Small intestine (tissue), 7 donors: ENCODE measurements around the gene DENND6A. TPM values are rescaled to one million over a fixed set of nuclear protein-coding genes. Genes with fewer than 3 reads are reported as not detected.

Experiments used
- DNase-seq, 2 donors: peaks; one replicate each; pipeline versions ENCODE4 v3.0.0 to v3.0.0-alpha.2; 2013
- FAIRE-seq: peaks from 2 replicates; lab custom pipeline; 2012; peaks lifted over from hg19 to GRCh38; lab: Jason Lieb, UNC
- H3K27ac ChIP-seq, 3 donors: one replicate each; pipeline ENCODE4 v1.5.1; 2013; ENCODE audit warnings: low read length in 2 of 3, mild to moderate bottlenecking in 2 of 3, control low read depth in 1 of 3, inconsistent platforms in 1 of 3, low read depth in 1 of 3, moderate library complexity in 1 of 3
- H3K27me3 ChIP-seq, 3 donors: one replicate each; pipeline ENCODE4 v1.6.1; 2013; ENCODE audit warnings: low read length in 3 of 3, inconsistent platforms in 1 of 3; ENCODE audit not compliant: control insufficient read depth in 3 of 3, insufficient read depth in 3 of 3
- H3K36me3 ChIP-seq, 3 donors: one replicate each; pipeline ENCODE4 v1.6.1; 2013; ENCODE audit warnings: low read length in 3 of 3, inconsistent platforms in 1 of 3, low read depth in 1 of 3, mild to moderate bottlenecking in 1 of 3, moderate library complexity in 1 of 3; ENCODE audit not compliant: control insufficient read depth in 3 of 3, insufficient read depth in 2 of 3
- H3K4me1 ChIP-seq, 3 donors: one replicate each; pipeline ENCODE4 v1.6.1; 2013; ENCODE audit warnings: low read length in 2 of 3, inconsistent platforms in 1 of 3, low read depth in 1 of 3, mild to moderate bottlenecking in 1 of 3, moderate library complexity in 1 of 3; ENCODE audit not compliant: control insufficient read depth in 3 of 3, insufficient read depth in 2 of 3
- H3K4me3 ChIP-seq, 3 donors: one replicate each; pipeline ENCODE4 v1.5.1; 2013; ENCODE audit warnings: low read length in 3 of 3, control low read depth in 1 of 3, inconsistent platforms in 1 of 3, low read depth in 1 of 3, mild to moderate bottlenecking in 1 of 3, moderate library complexity in 1 of 3
- H3K9me3 ChIP-seq, 2 donors: one replicate each; pipeline ENCODE4 v1.6.1; 2013; ENCODE audit warnings: low read depth in 1 of 2, low read length in 1 of 2; ENCODE audit not compliant: control insufficient read depth in 2 of 2, insufficient read depth in 1 of 2
- WGBS, 3 donors: extraction: QIAGEN DNeasy Blood & Tissue Kit; methylation state at CpG; one replicate each; pipeline ENCODE4 v1.1.7; 2013; 5-methylcytosine and 5-hydroxymethylcytosine counted together
- polyA plus RNA-seq, 4 donors: library from polyadenylated mRNA; stranded (reverse) in 3 of 4; unstranded in 1 of 4; fragments of 200-250 nt in 3 of 4; fragments of 120-200 nt in 1 of 4; gene quantifications; one replicate each; pipeline versions ENCODE4 v1.2.1 to v1.2.3, GENCODE V29; 2013
- donor health status: healthy with polysubstance abuse.
- donor health status: control.
- donor health status: control.
- donor health status: Bipolar disorder and iron deficiency.
- donor health status: healthy.

Gene DENND6A
- polyA plus RNA-seq, 4 donors, result 6.9 to 17.6 (median 7.8) TPM

- no peaks in the 10 kb centered on the region for H3K9me3 ChIP-seq
- no peaks in the 10 kb centered on the region for H3K4me1 ChIP-seq
- no peak for DNase-seq
- no peak overlapping the region for H3K27ac ChIP-seq
- peaks cover 0 to 15% (median 2%) of the 10 kb centered on the region in 3 donors for H3K36me3 ChIP-seq
- no peaks in the 10 kb centered on the region for H3K27me3 ChIP-seq
- H3K4me3 ChIP-seq, result no peak overlapping the region
- 94 to 97% (median 94%) methylated on average over 4 of the region's 4 CpGs for WGBS, 3 donors
- no peak for FAIRE-seq
Observed at GRCh38 chr3:57673156-57673555, 19.7 kb downstream of the DENND6A start.

DNA sequence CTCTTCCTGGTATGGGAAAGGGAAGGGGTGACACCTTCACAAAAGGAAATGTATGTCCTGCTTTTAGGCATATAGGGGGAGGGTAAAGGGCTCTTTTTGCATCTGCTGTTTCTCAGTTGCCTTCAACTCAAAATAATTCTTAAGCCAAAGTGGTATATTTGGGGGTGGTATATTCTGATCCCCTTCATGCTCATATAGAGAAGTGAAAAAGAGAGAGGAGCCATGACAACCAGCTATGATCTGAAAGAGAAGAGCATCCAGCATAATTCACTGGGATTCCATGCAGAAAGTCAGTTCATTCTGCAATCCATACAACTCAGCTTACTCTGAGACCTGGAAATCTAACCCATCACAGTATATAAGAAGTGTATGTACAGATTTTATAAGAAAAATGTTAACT is 22.3 kb downstream of the DENND6A start:
- DNase-seq (no peak), FAIRE-seq (no peak)
- Histone ChIP-seq H3K9me3 (no peaks in the 10 kb centered on the region), H3K27me3 (no peaks in the 10 kb centered on the region), H3K36me3 (peaks cover 0 to 13% (median 2%) of the 10 kb centered on the region in 3 donors), H3K4me3 (no peak overlapping the region), H3K4me1 (no peaks in the 10 kb centered on the region), H3K27ac (no peak overlapping the region)

- H3K4me3 ChIP-seq, result no peak overlapping the region
- no peaks in the 10 kb centered on the region for H3K4me1 ChIP-seq
- FAIRE-seq (peak; percentile 71), DNase-seq (no peak)
- no peaks in the 10 kb centered on the region for H3K27me3 ChIP-seq
- no peak overlapping the region for H3K27ac ChIP-seq
- peaks cover 10 to 22% (median 11%) of the 10 kb centered on the region in 3 donors for H3K36me3 ChIP-seq
- no peaks in the 10 kb centered on the region for H3K9me3 ChIP-seq
Observed at GRCh38 chr3:57661404-57661803, 31.5 kb downstream of the DENND6A start.

DNA sequence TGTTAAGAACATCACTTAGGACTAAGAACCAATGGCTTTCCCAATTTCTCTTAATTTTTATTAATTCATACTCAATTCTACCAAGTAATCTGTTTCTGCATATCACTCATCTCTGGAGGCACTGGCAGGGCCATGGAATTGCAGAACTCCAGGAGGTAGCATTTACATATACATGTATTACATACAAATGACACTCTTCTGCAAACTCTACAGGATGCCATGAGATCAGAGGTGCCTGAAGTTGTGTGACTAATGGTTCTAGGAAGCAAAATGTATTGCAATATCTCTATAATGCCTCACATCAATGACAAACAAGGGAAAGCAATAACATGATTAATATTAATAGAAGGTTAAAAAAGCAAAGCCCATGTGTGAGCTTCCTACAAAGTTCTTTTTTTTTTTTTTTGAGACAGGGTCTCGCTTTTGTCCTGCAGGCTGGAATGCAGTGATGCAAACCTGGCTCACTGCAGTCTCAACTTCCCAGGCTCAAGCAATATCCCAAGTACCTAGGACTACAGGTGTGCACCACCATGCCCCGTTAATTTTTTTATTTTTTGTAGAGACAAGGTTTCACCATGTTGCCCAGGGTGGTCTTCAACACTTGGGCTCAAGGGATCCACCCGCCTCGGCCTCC is 33.0 kb downstream of the DENND6A start:
- Histone ChIP-seq H3K27ac (no peak overlapping the region), H3K9me3 (no peaks in the 10 kb centered on the region), H3K36me3 (peaks cover 10 to 25% (median 11%) of the 10 kb centered on the region in 3 donors), H3K4me3 (no peak overlapping the region), H3K4me1 (no peaks in the 10 kb centered on the region), H3K27me3 (no peaks in the 10 kb centered on the region)
- whole genome bisulfite sequencing, 3 donors, result 89 to 98% (median 92%) methylated on average over 4 of the region's 4 CpGs
- FAIRE-seq (no peak), DNase-seq (no peak)

DNA sequence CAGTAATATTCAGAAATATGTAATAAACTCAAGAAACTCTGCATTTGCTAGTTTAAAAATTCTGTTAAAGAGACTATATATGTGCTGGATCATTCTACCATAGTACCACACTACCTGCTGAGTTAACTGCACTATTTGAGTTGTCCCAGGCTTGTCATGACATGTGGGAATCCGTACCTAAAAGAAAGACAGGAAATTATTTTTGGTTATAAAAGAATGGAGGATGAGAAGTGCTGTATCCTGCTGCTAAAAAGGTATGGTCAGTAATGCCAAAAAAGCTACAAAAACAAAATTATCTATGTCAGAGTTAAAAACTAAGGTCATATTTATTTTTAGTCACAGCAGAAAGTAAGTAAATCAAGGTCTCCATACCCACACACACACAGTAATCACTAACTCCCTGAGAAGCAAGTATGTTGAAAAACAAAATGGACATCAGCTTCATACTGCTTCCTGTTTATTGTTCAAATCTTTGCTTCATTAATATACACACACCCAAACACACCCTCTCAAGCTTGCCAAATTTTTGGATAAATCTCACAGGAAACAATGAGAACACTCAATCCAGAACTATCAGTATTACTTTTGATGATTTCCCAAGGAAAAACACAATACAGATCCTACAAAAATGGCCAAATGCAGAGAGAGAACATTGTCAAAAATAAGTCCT is 33.7 kb downstream of the DENND6A start:
- Histone ChIP-seq H3K27ac (peak overlapping the region in 1 of 3 donors; percentile 44), H3K27me3 (no peaks in the 10 kb centered on the region), H3K9me3 (no peaks in the 10 kb centered on the region), H3K4me1 (no peaks in the 10 kb centered on the region), H3K36me3 (peaks cover 10 to 26% (median 11%) of the 10 kb centered on the region in 3 donors), H3K4me3 (no peak overlapping the region)
- DNase-seq (no peak), FAIRE-seq (no peak)
- 80 to 100% (median 92%) methylated on average over 1 of the region's 1 CpG for WGBS, 3 donors

- no peak overlapping the region for H3K27ac ChIP-seq
Observed at GRCh38 chr3:57658536-57658935, 34.3 kb downstream of the DENND6A start.

GRCh38 chr3:57655727-57656126 is 37.1 kb downstream of the DENND6A start:
- DNase-seq (no peak), FAIRE-seq (no peak)
- H3K9me3 ChIP-seq, result no peaks in the 10 kb centered on the region
- no peaks in the 10 kb centered on the region for H3K27me3 ChIP-seq
- no peaks in the 10 kb centered on the region for H3K4me1 ChIP-seq
- no peak overlapping the region for H3K27ac ChIP-seq
- WGBS, 3 donors, result 94 to 98% (median 97%) methylated on average over 2 of the region's 2 CpGs
- no peak overlapping the region for H3K4me3 ChIP-seq
- H3K36me3 ChIP-seq, result peaks cover 9 to 21% (median 11%) of the 10 kb centered on the region in 3 donors

More at GRCh38 chr3:57658536-57658935, 34.3 kb downstream of the DENND6A start:
- no peak for FAIRE-seq
- H3K27me3 ChIP-seq, result no peaks in the 10 kb centered on the region
- DNase-seq, result no peak
- no peaks in the 10 kb centered on the region for H3K4me1 ChIP-seq
- H3K36me3 ChIP-seq, result peaks cover 7 to 26% (median 11%) of the 10 kb centered on the region in 3 donors
- no peak overlapping the region for H3K4me3 ChIP-seq
- no peaks in the 10 kb centered on the region for H3K9me3 ChIP-seq

DNA sequence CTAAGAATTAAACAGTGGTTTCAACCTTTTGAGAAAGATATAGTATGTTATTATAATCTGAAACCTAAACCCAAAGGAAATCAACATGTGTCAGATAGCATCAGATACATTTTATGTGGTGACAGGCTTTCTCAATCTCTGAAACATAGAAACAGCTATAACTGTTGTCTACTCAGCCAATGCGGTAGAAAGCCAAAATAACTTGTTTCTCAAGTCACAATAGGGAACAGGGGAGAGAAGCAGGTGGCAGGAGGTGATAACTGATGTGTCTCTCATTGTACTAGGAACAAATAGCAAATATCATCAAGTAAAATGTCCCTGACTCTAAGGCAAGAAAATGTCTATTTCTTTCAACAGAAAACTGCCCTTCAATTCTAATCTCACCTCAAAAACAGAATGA is 38.6 kb downstream of the DENND6A start:
- Histone ChIP-seq H3K27me3 (no peaks in the 10 kb centered on the region), H3K36me3 (peaks cover 3 to 18% (median 5%) of the 10 kb centered on the region in 3 donors), H3K27ac (no peak overlapping the region), H3K9me3 (peaks cover 0 to 3% of the 10 kb centered on the region in 2 donors), H3K4me1 (no peaks in the 10 kb centered on the region), H3K4me3 (no peak overlapping the region)
- FAIRE-seq (no peak), DNase-seq (no peak)
- WGBS, 3 donors, result 83 to 96% (median 92%) methylated on average over 1 of the region's 1 CpG
